GM19397 (cell line): Measurements from ENCODE around the gene ZP1.
"Not testable (repeated sequence)": the region's sequence is repeated elsewhere in the genome, so short reads cannot be mapped to it uniquely, and the experiment has no call there.

Experiments
- ATAC-seq: cut with Tn5 transposase; IDR thresholded peaks from one replicate; pipeline ENCODE4 v1.9.1; 2021; ENCODE audit warnings: mild to moderate bottlenecking, moderate library complexity; ENCODE audit not compliant: unreplicated experiment

ZP1 gene, protein sequence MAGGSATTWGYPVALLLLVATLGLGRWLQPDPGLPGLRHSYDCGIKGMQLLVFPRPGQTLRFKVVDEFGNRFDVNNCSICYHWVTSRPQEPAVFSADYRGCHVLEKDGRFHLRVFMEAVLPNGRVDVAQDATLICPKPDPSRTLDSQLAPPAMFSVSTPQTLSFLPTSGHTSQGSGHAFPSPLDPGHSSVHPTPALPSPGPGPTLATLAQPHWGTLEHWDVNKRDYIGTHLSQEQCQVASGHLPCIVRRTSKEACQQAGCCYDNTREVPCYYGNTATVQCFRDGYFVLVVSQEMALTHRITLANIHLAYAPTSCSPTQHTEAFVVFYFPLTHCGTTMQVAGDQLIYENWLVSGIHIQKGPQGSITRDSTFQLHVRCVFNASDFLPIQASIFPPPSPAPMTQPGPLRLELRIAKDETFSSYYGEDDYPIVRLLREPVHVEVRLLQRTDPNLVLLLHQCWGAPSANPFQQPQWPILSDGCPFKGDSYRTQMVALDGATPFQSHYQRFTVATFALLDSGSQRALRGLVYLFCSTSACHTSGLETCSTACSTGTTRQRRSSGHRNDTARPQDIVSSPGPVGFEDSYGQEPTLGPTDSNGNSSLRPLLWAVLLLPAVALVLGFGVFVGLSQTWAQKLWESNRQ

DNA sequence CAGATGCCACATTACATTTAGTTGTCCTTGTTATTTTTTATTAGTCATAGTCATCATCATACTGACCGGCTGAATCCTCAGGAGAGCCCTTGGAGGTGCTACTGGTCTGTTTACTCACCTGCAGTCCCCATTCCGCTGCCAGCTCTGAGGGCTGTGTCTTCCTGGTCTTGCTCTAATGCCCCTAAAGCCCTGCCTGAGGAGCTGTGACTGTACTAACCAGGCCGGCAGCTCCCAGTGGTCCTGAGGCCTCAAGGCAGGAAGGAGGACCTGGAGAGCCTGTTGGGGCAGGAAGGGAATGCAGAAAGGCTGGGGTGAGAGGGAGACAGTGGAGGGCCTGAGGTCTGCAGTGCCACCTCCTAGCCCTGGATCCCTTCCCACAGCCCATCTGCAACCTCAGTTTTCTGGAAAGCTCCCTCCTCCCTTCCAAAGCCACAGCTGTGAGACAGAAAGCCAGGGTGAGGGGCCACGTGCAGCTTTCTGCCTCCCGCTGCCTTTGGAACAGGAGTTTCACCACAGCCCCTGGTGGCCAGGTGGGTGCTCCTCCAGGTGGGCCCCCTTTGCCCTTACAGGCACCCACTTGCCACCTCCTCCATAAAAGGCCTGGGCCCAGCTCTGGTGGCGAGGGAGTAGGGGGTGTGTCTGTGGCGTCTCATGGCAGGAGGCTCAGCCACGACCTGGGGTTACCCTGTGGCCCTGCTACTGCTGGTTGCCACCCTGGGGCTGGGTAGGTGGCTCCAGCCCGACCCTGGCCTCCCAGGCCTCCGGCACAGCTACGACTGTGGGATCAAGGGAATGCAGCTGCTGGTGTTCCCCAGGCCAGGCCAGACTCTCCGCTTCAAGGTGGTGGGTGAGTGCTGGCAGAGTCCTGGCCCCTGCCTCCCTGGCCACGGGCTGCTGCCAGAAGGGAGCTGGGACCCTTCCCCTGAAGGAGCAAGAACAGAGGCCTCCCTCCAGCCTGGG, at the start of gene ZP1:
ZP1 (plus strand) TSS at position 632 of the 960 bp plus-strand sequence; CDS start at position 652, 20 bp downstream.
- ATAC-seq = no peak

DNA sequence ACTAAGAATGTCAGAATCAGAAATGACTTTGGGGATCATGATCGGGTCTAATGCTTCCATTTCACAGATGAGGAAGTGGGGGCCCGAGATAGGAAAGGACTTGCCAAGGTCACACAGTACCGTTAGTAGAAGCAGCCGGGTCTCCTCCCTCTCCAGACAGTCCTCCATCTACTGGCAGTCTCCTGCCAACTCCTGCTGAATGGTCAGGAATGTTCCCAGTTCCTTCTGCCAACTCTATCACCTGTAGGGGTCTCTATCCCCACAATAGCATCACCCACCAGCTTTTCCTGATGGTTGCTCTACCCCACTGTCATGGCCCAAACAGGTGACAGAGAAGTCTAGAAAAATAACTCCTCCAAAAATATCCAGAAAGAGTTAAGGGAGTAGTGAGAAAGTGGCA, 49.3 kb upstream of the ZP1 start:
- no peak for ATAC-seq

DNA sequence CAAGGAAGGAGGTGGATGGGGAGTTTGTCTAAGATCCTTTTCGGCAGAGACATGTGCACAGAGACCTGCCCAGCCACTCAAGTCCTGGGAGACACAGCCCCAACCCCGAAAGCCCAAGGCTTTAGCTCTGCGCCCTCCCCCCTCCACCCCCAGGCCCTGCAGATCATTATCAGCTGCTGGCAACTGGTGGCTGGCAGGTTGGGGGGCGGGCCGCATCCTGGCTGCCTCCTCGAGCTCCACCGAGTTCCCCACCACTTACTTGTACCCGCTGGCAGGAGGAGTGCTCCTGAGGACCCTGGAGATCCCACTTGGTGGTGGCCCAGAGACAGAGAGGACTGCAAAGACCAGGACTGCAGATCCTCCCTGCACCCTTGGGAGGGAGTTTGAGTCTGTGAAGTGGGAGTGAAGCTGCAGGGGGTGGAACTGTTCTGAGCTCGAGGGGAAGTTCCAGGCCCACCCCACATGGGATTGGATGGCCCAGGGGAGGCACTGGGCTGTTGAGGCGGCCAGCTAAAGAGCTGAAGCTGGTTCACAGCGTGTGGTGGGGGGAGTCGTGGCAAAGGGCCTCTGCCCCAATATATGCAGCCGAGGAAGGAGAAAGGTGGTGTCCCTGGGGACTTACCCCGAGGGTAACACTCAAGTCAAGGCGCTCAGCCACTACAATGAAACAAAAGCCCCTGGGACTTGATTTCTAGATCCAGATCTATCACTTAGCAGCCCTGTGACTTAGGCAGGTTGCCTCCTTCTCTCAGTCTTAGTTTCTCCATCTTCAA, 45.3 kb upstream of the ZP1 start:
- no peak for ATAC-seq

DNA sequence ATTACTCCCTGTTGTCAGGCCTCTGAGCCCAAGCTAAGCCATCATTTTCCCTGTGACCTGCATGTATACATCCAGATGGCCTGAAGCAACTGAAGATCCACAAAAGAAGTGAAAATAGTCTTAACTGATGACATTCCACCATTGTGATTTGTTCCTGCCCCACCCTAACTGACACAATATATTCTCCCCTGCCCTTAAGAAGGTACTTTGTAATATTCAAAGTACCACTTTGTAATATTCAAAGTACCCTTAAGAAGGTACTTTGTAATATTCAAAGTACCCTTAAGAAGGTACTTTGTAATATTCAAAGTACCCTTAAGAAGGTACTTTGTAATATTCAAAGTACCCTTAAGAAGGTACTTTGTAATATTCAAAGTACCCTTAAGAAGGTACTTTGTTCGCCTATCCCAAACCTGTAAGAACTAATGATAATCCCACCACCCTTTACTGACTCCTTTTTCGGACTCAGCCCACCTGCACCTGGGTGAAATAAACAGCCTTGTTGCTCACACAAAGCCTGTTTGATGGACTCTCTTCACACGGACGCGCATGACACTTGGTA, 43.5 kb upstream of the ZP1 start:
- ATAC-seq = not testable (repeated sequence)

DNA sequence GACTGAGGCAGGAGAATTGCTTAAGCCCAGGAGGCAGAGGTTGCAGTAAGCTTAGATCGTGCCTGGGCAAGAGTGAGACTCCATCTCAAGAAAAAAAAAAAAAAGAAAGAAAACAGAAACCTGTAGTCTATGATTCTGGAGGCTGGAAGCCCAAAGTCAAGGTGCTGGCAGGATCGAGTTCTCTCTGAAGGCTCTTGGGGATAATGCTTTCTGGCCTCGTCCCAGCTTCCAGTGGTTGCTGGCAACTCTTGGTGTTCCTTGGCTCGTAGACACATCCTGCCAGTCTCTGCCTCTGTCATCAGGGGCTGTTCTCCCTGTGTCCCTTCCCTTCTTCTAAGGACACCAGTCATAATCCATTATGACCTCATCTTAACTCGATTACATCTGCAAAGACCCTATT, 42.2 kb upstream of the ZP1 start:
- ATAC-seq = no peak

DNA sequence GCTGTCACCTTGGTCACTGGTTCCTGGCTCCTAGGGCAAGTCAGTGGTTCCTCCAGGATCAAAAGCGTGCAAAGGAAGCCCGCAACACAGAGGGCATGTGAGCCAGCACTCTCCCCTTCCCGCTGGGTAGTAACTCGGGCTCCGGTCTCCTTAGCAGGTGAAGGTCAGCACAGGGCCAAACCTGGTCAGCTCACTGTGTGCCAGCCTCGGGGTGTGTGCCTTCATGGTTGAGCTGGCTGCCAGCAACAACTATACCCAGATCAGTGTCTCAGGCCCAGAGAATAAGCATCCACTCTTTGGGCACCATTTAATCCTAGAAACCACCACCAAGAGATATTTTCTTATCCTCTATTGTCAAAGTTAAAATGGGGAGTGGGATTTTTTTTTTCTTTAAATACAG, 41.6 kb upstream of the ZP1 start:
- ATAC-seq = no peak

DNA sequence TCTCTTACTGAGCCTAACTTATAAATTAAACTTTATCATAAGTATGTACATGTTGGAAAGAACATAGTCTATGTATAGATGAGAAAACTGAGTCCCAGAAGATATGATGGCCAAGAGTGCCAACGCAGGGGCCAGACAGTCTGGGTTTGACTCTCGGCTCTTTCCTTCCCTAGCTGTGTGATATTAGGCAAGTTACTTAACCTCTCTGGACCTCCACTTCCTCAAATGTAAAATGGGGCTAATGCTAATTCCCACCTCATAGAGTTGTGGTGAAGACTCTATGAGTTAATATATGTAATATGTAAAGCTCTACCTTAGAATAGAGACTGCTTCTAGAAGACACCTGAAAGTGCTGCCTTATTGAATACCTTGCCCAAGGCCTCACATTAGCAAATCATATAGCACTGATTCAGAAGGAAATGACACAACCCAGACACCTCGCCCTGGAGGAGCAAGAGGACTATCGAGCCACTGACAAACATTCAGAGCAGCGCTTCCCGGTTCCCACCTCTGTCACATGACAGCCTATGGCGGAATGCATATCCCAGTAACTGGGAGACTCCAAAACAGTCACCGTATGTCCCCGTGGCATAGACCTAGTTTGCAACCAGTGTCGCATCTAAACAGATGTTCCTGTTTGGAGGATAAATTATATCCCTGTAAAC, 36.7 kb upstream of the ZP1 start:
- ATAC-seq = peak; percentile 51

DNA sequence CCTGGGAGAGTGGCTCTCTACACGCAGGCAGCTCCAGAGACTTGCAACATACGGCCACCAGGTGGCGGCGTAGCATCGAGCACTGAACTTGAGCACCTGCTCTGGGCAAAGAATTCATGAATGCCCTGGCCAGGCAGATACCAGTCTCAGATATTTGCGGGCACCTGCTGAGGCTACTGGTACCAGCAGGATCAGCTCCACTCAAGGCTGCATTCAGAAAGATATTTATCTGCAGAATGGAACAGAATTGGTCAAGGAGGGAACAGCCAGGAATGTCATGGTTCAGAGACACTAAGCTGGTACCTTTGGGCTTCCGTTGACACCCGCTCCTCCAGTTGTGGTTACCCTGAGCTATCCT, 36.2 kb upstream of the ZP1 start:
- peak; percentile 87 for ATAC-seq

DNA sequence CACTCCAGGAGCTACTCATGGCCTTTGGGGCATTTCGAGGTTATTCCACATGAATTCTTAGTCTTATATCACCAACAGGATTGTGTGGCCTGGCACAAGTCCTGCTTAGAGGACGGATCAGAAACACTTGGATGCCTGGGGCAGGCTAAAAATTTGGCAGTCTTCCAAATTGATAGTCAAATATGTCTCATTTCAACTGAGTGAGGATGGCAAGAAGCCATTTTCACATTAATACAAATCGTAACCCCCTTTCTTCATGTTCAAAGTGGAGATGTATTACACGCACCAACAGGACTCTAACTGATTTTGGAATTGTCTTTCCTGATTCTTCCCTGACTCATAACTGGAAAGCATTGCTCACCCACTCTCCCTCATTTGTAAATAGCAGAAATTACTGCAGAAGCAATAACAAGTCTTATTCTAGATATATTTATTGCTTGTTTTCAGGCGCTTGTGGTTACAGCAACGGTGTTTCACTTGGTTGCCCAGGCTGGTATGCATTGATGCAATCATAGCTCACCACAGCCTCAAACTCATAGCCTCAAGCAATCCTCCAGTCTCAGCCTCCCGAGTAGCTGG, 35.8 kb upstream of the ZP1 start:
- no peak for ATAC-seq

DNA sequence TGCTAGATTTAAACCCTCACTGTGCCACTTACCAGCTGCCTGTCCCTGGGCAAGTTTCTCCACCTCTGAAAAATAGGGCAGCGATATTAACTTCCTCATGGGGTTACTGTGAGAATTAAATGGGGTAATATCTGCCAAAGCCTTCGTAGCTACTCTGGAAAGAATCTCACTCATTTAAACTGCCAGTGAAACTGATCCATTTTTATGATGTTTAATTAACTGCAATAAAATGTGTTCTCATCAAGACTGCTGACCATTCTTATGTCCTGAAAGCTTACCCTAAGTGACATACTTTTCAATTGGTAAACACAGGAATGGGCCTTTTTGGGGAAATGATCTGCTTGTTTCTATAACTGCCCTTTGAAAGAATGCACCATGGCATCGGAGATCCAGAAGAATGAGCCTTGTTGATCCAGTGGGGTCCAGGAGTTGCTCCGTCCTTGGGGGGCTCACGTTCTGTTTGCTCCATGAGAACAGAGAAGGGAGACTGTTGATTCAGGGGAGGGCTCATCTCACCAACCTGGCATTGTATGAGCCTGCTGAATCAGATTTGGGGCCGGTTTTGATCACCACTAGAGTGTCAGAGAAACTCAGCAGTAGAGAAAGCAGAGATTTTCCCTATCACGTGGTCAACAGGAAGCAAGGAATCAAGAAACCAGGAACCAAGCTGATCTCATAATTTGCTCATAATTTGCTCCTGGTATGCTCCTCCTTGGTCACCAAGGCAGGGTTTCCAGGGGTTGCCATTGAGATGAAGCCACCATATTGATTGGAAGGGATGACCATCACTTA, 32.4 kb upstream of the ZP1 start:
- no peak for ATAC-seq

DNA sequence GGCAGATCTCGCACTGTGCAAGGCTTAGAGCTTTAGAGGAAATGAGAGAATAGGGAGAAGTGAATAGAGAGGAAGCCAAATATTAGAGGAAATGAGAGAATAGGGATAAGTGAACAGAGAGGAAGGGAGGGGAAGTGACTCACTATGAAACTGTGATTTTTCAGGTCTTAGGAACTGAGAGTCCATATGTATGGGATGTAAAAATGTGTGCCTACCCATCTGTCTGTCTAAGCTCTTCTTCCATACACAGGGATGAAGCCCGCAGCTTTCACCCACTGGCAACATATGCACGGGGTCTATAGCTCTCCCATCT, 31.9 kb upstream of the ZP1 start:
- ATAC-seq = no peak

DNA sequence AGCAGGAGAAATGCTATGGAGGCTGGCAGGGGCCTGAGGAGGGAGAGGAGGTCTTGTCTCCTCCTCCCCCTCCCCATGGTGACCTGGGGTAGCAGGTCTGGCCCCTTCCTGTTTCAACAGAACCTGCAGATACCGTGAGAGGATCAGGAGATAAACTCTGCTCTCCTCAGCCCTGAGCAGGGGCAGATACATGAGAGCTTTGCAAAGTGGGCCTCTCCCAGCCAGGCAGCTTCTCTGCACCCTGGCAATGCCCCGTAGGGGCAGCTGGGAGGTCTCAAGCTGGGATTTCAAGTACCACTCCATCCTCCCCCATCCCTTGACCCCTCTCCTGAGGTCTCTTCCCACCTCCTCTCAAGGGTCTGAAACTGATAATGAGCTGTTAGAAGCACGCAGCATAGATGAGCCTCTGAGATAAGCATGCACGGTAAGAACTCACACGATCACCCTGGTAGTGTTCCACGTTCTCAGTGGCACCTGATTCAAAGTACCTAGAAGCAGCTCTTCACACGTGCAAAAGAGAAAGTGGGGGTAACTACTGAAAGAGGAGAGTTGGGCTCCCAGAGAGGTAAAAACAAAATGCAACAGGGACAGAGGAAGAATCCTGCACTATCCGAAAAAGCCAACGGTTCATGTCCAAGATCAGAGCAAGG, 30.4 kb upstream of the ZP1 start:
- ATAC-seq = no peak

DNA sequence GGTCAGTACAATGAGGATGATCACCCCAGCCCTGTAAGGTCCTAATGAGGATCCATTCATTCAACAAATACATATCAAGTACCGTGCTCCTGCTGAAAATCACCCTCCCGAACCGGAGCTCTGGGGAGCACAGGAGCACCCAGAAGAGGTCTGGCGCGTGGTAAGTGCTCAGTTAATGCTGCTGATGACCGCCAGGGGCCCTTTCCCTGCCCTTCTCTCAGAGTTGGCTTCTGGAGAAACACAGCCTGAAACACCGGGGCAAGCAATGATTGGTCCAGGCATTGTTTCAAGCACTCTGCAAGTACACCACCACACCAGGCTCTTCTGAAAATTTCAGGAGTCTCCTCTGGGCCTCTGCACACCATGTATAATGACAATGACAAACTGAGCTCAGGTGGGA, 29.2 kb upstream of the ZP1 start:
- no peak for ATAC-seq

DNA sequence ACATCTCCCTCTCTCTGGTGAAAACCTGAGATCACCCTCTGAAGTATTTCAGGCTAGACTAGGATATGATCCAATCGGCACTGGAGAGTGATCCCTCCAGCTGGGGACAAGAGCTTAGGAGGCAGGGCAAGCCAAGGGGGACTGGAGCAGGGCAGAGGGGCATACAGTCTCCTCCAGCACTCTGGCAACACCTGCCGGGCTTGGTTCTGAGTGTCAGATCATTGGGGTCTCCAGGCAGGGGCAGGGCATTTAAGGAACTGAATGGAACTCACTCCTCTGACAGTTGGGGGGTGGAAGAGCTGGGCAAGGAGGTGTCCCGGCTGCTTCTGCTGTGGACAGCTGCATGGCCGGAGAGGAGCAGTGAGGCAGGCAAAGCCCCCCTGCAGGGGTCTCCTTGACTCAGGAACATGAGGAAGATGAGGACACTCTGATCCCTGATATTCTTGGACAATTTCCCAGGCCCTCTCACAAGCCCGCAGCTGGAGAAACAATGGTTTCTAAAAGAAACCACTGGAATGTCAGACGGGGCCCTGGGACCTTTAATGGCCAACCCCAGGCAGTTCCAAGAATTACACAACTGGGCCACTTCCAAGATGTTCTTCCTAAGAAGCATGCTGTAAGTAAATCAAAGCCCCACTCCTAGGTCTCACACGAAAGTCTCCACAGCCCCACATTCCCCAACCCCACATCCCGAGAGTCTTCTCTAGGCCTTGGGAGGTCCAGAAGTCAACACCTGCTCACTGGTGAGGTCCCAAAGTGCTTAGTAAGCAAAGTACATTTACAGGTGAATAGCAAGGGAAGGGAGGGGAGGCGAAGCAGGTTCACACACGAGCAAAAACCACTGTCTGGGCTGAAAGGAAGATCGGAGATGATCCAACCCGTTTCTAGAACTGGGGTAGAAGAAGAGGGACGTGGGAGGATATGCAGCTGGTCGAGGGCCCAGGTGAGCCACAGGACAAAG, 26.6 kb upstream of the ZP1 start:
- ATAC-seq = no peak

DNA sequence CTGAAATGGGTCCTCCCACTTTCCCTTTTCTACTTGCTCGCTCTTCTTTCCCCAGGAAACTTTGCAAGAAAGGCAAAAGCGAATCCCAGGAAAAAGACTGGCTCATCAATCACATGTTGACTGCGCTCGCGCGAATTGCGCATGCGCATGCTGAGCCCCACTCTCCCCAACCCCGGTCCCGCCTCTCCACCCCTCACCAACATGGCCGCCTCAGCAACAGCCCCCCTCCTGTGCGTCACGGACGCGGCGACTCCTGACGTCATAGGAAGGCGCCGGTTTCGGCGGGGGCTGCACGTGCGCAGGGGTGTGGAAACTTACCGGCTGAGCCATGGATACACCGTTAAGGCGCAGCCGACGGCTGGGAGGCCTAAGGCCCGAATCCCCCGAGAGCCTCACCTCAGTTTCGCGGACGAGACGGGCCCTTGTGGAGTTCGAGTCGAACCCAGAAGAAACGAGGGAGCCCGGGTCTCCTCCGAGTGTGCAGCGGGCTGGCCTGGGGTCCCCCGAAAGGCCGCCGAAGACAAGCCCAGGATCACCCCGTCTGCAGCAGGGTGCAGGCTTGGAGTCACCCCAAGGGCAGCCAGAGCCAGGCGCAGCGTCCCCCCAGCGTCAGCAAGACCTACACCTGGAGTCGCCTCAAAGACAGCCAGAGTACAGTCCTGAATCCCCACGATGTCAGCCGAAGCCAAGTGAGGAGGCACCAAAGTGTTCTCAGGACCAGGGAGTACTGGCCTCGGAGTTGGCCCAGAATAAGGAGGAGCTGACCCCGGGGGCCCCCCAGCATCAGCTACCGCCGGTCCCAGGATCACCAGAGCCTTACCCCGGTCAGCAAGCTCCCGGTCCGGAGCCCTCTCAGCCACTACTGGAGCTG, 25.3 kb upstream of the ZP1 start, which contains the start of gene CCDC86:
CCDC86 (plus strand) TSS at position 317 of the 871 bp plus-strand sequence; CDS start at position 329, 12 bp downstream.
- peak; percentile 83 for ATAC-seq
